GM10266 (cell line): Measurements from ENCODE around the gene TBC1D22A.

Experiments used
- DNase-seq: peaks from one replicate; pipeline ENCODE4 v3.0.0; 2012; ENCODE audit errors: extremely low spot score
- TF ChIP-seq, protein P1 (sequence below): IDR thresholded peaks from 2 replicates; pipeline ENCODE4 v1.5.1; 2012; ENCODE audit warnings: mild to moderate bottlenecking, low read depth; ENCODE audit not compliant: control insufficient read depth, insufficient read depth; ENCODE audit errors: missing control alignments

Gene TBC1D22A

DNA sequence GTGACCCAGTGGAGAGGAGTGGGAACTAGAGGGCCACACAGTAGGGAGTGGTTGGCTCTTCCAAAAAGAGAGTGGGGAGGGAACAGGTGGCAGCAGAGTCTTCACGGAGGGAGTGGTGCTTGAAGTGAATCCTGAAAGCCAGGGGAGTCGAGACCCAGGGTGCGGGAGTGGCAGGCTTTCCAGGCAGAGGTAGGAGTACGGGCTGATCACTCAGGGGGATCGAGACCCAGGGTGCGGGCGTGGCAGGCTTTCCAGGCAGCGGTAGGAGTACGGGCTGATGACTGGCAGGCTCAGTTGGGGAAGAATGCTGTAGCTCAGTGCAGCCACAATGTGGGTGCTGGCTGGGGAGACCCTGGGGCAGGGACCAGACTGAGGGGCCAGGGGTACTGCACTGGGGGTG, 148.2 kb downstream of the TBC1D22A start:
- TF ChIP-seq, protein P1, sequence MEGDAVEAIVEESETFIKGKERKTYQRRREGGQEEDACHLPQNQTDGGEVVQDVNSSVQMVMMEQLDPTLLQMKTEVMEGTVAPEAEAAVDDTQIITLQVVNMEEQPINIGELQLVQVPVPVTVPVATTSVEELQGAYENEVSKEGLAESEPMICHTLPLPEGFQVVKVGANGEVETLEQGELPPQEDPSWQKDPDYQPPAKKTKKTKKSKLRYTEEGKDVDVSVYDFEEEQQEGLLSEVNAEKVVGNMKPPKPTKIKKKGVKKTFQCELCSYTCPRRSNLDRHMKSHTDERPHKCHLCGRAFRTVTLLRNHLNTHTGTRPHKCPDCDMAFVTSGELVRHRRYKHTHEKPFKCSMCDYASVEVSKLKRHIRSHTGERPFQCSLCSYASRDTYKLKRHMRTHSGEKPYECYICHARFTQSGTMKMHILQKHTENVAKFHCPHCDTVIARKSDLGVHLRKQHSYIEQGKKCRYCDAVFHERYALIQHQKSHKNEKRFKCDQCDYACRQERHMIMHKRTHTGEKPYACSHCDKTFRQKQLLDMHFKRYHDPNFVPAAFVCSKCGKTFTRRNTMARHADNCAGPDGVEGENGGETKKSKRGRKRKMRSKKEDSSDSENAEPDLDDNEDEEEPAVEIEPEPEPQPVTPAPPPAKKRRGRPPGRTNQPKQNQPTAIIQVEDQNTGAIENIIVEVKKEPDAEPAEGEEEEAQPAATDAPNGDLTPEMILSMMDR, result no peak
- DNase-seq, result no peak

GRCh38 chr22:46911346-46911745, 148.9 kb downstream of the TBC1D22A start:
- TF ChIP-seq, protein P1, result no peak

GRCh38 chr22:46913351-46913750, 150.9 kb downstream of the TBC1D22A start:
- TF ChIP-seq, protein P1, result no peak
- no peak for DNase-seq

More at GRCh38 chr22:46911346-46911745, 148.9 kb downstream of the TBC1D22A start:
- no peak for DNase-seq

GRCh38 chr22:46914481-46914880, 152.0 kb downstream of the TBC1D22A start:
- TF ChIP-seq, protein P1, result no peak
- no peak for DNase-seq

DNA sequence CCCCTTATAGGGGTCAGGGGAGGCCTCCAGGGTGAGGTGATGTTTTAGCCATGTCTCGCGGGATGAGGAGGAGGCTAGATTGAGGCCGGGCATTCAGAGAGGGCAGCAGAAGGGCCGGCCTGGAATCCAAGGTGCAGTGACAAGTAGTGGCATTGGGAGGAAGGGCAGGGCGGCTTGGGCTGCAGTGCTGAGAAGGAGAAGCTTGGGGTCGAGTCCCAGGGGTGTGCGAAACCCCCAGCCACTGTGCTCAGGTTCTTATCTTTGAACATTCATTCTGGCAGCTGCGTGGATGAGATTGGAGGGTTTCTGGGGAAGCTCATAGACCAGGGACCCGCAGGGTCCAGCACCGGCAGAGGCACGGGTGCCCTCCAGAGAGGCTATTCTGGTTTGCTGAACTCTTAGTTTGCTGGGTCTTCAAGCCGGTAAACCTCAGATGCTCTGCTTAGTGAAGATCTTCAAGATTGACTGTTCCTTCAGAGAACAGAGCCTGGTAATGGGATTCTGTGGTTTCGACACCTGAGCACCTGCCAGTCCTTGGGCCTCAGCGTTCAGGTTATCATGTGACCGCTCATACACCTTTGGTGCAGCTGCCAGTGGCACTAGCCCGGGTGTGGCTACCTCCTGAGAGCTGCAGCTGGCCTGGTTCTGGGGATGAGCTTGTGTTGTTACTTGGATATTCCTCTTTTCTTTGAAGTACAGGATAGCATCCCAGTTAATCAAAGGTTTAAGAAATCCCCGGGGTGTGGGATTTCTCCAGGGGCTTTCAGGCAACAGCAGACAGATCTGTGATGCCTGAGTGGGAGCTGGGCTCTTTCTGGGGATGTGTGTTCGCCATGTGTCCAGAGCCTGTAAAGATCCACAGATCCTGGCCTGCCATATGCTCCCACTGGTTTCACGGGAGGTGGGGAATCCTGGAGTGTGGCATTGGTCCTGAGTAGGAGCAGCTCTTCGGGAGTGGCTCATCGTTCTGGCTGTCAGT, 152.8 kb downstream of the TBC1D22A start:
- no peak for DNase-seq
- TF ChIP-seq, protein P1, result no peak

DNA sequence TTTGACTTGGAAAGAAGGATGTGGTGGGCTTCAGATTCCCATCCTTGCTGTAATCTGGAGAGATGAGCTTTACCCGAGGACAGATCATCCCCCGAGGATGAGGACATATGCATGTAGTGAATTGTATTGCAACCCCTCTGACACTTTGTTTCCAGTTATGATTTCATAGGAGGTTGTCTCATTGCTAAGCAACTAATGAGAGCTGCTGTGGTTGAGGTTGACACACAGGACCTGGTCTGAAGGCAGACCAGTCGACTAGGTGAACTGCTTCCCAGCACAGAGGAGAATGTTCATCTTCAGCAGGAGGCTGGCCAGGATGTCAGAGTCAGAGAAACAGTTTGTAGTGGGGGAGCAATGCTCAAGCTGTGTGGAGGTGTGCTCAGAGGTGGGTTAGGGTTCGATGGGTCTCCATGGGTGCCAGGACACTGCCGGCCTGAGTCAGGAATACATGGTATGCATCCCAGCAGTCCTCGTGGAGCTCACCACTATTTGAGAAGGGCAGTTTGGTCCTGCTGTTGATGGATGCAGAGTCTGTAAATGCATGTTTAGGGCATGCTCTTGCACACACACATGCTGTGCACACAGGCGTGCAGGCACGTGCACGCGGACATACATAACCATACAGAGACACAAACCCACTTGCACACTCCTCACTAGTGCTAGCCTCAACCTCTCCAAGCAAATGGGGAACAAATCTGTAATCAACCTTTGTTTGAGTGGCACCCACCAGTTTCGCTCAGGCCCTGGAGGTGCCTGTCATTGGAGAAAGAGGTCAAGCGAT, 153.7 kb downstream of the TBC1D22A start:
- no peak for DNase-seq
- TF ChIP-seq, protein P1, result no peak
